Kidney glomerular epithelial cell (primary cell): ENCODE data around the gene MAP4K1.

Experiments
- DNase-seq: peaks from one replicate; lab custom pipeline; 2025; lab: John Stamatoyannopoulos, UW

MAP4K1 gene

GRCh38 chr19:38617764-38618589 is at the start of gene MAP4K1:
TSS of gene MAP4K1 (minus strand) at chr19:38617953. CDS start at chr19:38617895, 58 bp downstream.
- no peak for DNase-seq

- DNase-seq = peak; percentile 52
Measured at GRCh38 chr19:38666663-38667511, 49.1 kb upstream of the MAP4K1 start.

GRCh38 chr19:38665950-38666662 is 48.4 kb upstream of the MAP4K1 start:
- peak; percentile 52 for DNase-seq

GRCh38 chr19:38665219-38665931 is 47.6 kb upstream of the MAP4K1 start:
- no peak for DNase-seq

GRCh38 chr19:38664503-38665211 is 46.9 kb upstream of the MAP4K1 start:
- DNase-seq = no peak

GRCh38 chr19:38663957-38664502 is 46.3 kb upstream of the MAP4K1 start:
- no peak for DNase-seq

GRCh38 chr19:38663156-38663651 is 45.5 kb upstream of the MAP4K1 start:
- DNase-seq = no peak

- no peak for DNase-seq
Measured at GRCh38 chr19:38662537-38663155, 44.9 kb upstream of the MAP4K1 start.

- DNase-seq = no peak
Measured at GRCh38 chr19:38661996-38662395, 44.2 kb upstream of the MAP4K1 start.

- DNase-seq = no peak
Measured at GRCh38 chr19:38661136-38661535, 43.4 kb upstream of the MAP4K1 start.

- DNase-seq = no peak
Measured at GRCh38 chr19:38660724-38661123, 43.0 kb upstream of the MAP4K1 start.

- DNase-seq = peak; percentile 97
Measured at GRCh38 chr19:38658462-38659306, 40.9 kb upstream of the MAP4K1 start.

GRCh38 chr19:38657633-38658222 is 40.0 kb upstream of the MAP4K1 start:
- DNase-seq = peak; percentile 89

- DNase-seq = no peak
Measured at GRCh38 chr19:38656171-38656981, 38.6 kb upstream of the MAP4K1 start.

GRCh38 chr19:38655148-38655824 is 37.5 kb upstream of the MAP4K1 start:
- no peak for DNase-seq

GRCh38 chr19:38654628-38655055 is 36.9 kb upstream of the MAP4K1 start:
- no peak for DNase-seq

- DNase-seq = no peak
Measured at GRCh38 chr19:38653028-38653571, 35.3 kb upstream of the MAP4K1 start.
